Liver (tissue), 9 donors: ENCODE results near the gene CCT2. TPM values are rescaled to one million over a fixed set of nuclear protein-coding genes. Genes with fewer than 3 reads are reported as not detected.

ENCODE experiments used
- DNase-seq: peaks from one replicate; pipeline ENCODE4 v3.0.0-alpha.2; 2017; ENCODE audit warnings: low spot score
- H3K27ac ChIP-seq, 2 donors: one replicate each; pipeline ENCODE4 v1.7.0; 2013; ENCODE audit warnings: inconsistent platforms in 2 of 2, low read length in 2 of 2, control low read depth in 1 of 2, low read depth in 1 of 2, mild to moderate bottlenecking in 1 of 2
- H3K27me3 ChIP-seq, 4 donors: one replicate each; pipeline versions ENCODE4 v1.6.1 to v1.7.0; 2013; ENCODE audit warnings: low read length in 3 of 4, inconsistent platforms in 1 of 4, mild to moderate bottlenecking in 1 of 4, moderate library complexity in 1 of 4; ENCODE audit not compliant: control insufficient read depth in 4 of 4, insufficient read depth in 4 of 4
- H3K36me3 ChIP-seq, 4 donors: one replicate each; pipeline versions ENCODE4 v1.6.1 to v1.7.0; 2013; ENCODE audit warnings: low read length in 3 of 4, mild to moderate bottlenecking in 3 of 4, low read depth in 1 of 4, moderate library complexity in 1 of 4; ENCODE audit not compliant: control insufficient read depth in 4 of 4, insufficient read depth in 3 of 4
- H3K4me1 ChIP-seq, 4 donors: one replicate each; pipeline versions ENCODE4 v1.6.1 to v1.7.0; 2013; ENCODE audit warnings: low read length in 3 of 4, mild to moderate bottlenecking in 3 of 4, moderate library complexity in 1 of 4; ENCODE audit not compliant: control insufficient read depth in 4 of 4, insufficient read depth in 4 of 4
- H3K4me3 ChIP-seq, 3 donors: one replicate each; pipeline versions ENCODE4 v1.6.1 to v1.7.0; 2013; ENCODE audit warnings: low read length in 3 of 3, control low read depth in 1 of 3, low read depth in 1 of 3, mild to moderate bottlenecking in 1 of 3
- H3K9ac ChIP-seq, 2 donors: one replicate each; pipeline ENCODE4 v1.7.0; 2013; ENCODE audit warnings: low read length in 2 of 2, mild to moderate bottlenecking in 2 of 2, moderate library complexity in 2 of 2, control low read depth in 1 of 2, low read depth in 1 of 2
- H3K9me3 ChIP-seq, 4 donors: one replicate each; pipeline versions ENCODE4 v1.6.1 to v1.7.0; 2013; ENCODE audit warnings: low read length in 3 of 4; ENCODE audit not compliant: control insufficient read depth in 4 of 4
- ATF3 ChIP-seq: IDR thresholded peaks from 2 replicates; pipeline ENCODE4 v1.6.1; 2016; ENCODE audit warnings: antibody characterized with exemption
- EGR1 ChIP-seq, 2 donors: IDR thresholded peaks; 2 replicates each; pipeline ENCODE4 v1.6.1; 2016 to 2018; ENCODE audit warnings: antibody characterized with exemption in 2 of 2, low read depth in 2 of 2
- FOXA1 ChIP-seq: IDR thresholded peaks from 2 replicates; pipeline ENCODE4 v1.6.1; 2016; ENCODE audit warnings: antibody characterized with exemption
- FOXA2 ChIP-seq: IDR thresholded peaks from 2 replicates; pipeline ENCODE4 v1.6.1; 2016; ENCODE audit warnings: antibody characterized with exemption
- GABPA ChIP-seq, 2 donors: IDR thresholded peaks in 1 of 2; conservative IDR thresholded peaks in 1 of 2; 2 replicates each; pipeline ENCODE4 v1.6.1; 2016; ENCODE audit warnings: antibody characterized with exemption in 2 of 2, mild to moderate bottlenecking in 1 of 2, moderate library complexity in 1 of 2
- HNF4A ChIP-seq, 2 donors: conservative IDR thresholded peaks; 2 replicates each; pipeline ENCODE4 v1.6.1; 2016; ENCODE audit warnings: antibody characterized with exemption in 2 of 2, mild to moderate bottlenecking in 2 of 2
- HNF4G ChIP-seq: IDR thresholded peaks from 2 replicates; pipeline ENCODE4 v1.6.1; 2016; ENCODE audit warnings: antibody characterized with exemption
- JUND ChIP-seq, 2 donors: IDR thresholded peaks; 2 replicates each; pipeline ENCODE4 v1.6.1; 2016; ENCODE audit warnings: antibody characterized with exemption in 2 of 2
- NR2F2 ChIP-seq: IDR thresholded peaks from 2 replicates; pipeline ENCODE4 v1.6.1; 2016; ENCODE audit warnings: antibody characterized with exemption
- RAD21 ChIP-seq, 2 donors: IDR thresholded peaks; 2 replicates each; pipeline ENCODE4 v1.6.1; 2016; ENCODE audit warnings: antibody characterized with exemption in 2 of 2, mild to moderate bottlenecking in 2 of 2
- RXRA ChIP-seq, 2 donors: IDR thresholded peaks; 2 replicates each; pipeline ENCODE4 v1.6.1; 2017 to 2018; ENCODE audit warnings: antibody characterized with exemption in 2 of 2, mild to moderate bottlenecking in 1 of 2
- SP1 ChIP-seq: IDR thresholded peaks from 2 replicates; pipeline ENCODE4 v1.6.1; 2018; ENCODE audit warnings: antibody characterized with exemption, mild to moderate bottlenecking
- TAF1 ChIP-seq: conservative IDR thresholded peaks from 2 replicates; pipeline ENCODE4 v1.6.1; 2016; ENCODE audit warnings: antibody characterized with exemption, mild to moderate bottlenecking
- YY1 ChIP-seq: IDR thresholded peaks from 2 replicates; pipeline ENCODE4 v1.6.1; 2016; ENCODE audit warnings: antibody characterized with exemption, mild to moderate bottlenecking
- WGBS: extraction: QIAGEN DNeasy Blood & Tissue Kit; methylation state at CpG from one replicate; pipeline ENCODE4 v1.1.7; 2013; 5-methylcytosine and 5-hydroxymethylcytosine counted together
- polyA plus RNA-seq, 2 donors: library from polyadenylated mRNA; stranded (reverse) in 1 of 2; unstranded in 1 of 2; fragments of 200-250 nt in 1 of 2; fragments of >200 nt in 1 of 2; fragmentation: Nextera tagmentation in 1 of 2; extraction: Ambion mirVana in 1 of 2; gene quantifications; one replicate each; pipeline versions ENCODE4 v1.2.1 to v1.2.3, GENCODE V29; 2013 to 2015
- total RNA-seq, 2 donors: library from RNA; depleted of rRNA; stranded (reverse); fragments of >200 nt; gene quantifications; one replicate each; pipeline ENCODE4 v1.2.3, GENCODE V29; 2014
- TF ChIP-seq, protein P1 (sequence below): IDR thresholded peaks from 2 replicates; pipeline ENCODE4 v1.6.1; 2016; ENCODE audit warnings: antibody characterized with exemption
- TF ChIP-seq, protein P2 (sequence below): IDR thresholded peaks from 2 replicates; pipeline ENCODE4 v1.6.1; 2016; ENCODE audit warnings: antibody characterized with exemption
- TF ChIP-seq, protein P3 (sequence below): IDR thresholded peaks from 2 replicates; pipeline ENCODE4 v1.6.1; 2016; ENCODE audit warnings: antibody characterized with exemption, mild to moderate bottlenecking
- TF ChIP-seq, protein P4 (sequence below): fragments of 150-350 bp; IDR thresholded peaks from 2 replicates; pipeline ENCODE4 v1.5.1; 2017; ENCODE audit warnings: improper control_type of control experiment, low read depth, low read length; ENCODE audit not compliant: missing input control
- donor health status: healthy.
- donor health status: healthy.
- donor health status: healthy.
- donor health status: healthy.
- donor health status: healthy.

CCT2 gene
- total and polyA plus RNA-seq, 4 donors = 43.6 to 145 (median 80.6) TPM

DNA sequence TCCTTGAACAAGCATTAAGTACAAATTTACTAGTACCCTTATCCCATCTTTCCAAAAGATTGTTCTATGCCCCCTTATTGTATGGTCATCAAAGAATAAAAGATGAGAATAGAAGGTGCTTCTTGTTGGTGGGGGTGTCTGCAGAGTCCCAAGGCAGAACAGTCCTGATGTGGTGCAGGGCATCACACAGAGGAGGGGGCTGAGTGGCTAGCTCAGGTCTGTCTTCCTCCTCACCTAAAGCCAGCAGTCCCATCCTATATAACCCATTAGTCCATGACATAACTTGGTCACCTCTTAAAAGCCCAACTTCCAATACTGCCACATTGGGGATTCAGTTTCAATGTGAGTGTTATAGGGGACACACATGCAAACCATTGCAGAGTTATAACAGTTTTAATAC, 15.5 kb downstream of the CCT2 start:
- Histone ChIP-seq H3K9ac (no peak overlapping the region), H3K4me3 (no peak overlapping the region)

GRCh38 chr12:69601962-69602685, 16.9 kb downstream of the CCT2 start:
- no peaks in the 10 kb centered on the region for H3K27me3 ChIP-seq
- peaks cover 0 to 5% (median 1%) of the 10 kb centered on the region in 4 donors for H3K4me1 ChIP-seq
- H3K27ac ChIP-seq = no peak overlapping the region
- no peak overlapping the region for H3K9ac ChIP-seq
- no peaks in the 10 kb centered on the region for H3K9me3 ChIP-seq
- TF ChIP-seq JUND (IDR thresholded peaks at IDR 0.05) (no peak), FOXA1 (no peak)
- WGBS = 96% methylated on average over 6 of the region's 6 CpGs
- no peak overlapping the region for H3K4me3 ChIP-seq
- H3K36me3 ChIP-seq = peaks cover 10 to 56% (median 49%) of the 10 kb centered on the region in 4 donors
- DNase-seq = no peak

More for the DNA sequence above, 15.5 kb downstream of the CCT2 start:
- Histone ChIP-seq H3K36me3 (peaks cover 13 to 62% (median 55%) of the 10 kb centered on the region in 4 donors), H3K4me1 (peaks cover 0 to 5% (median 1%) of the 10 kb centered on the region in 4 donors), H3K9me3 (no peaks in the 10 kb centered on the region), H3K27me3 (no peaks in the 10 kb centered on the region), H3K27ac (no peak overlapping the region)
- TF ChIP-seq TAF1 (no peak), RAD21 (IDR thresholded peaks at IDR 0.05) (no peak)
- TF ChIP-seq, protein P1, sequence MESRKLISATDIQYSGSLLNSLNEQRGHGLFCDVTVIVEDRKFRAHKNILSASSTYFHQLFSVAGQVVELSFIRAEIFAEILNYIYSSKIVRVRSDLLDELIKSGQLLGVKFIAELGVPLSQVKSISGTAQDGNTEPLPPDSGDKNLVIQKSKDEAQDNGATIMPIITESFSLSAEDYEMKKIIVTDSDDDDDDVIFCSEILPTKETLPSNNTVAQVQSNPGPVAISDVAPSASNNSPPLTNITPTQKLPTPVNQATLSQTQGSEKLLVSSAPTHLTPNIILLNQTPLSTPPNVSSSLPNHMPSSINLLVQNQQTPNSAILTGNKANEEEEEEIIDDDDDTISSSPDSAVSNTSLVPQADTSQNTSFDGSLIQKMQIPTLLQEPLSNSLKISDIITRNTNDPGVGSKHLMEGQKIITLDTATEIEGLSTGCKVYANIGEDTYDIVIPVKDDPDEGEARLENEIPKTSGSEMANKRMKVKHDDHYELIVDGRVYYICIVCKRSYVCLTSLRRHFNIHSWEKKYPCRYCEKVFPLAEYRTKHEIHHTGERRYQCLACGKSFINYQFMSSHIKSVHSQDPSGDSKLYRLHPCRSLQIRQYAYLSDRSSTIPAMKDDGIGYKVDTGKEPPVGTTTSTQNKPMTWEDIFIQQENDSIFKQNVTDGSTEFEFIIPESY = no peak
- DNase-seq = no peak

GRCh38 chr12:69602954-69603353, 17.7 kb downstream of the CCT2 start:
- no peak overlapping the region for H3K27ac ChIP-seq
- H3K4me1 ChIP-seq = peaks cover 0 to 4% (median 1%) of the 10 kb centered on the region in 4 donors
- H3K27me3 ChIP-seq = no peaks in the 10 kb centered on the region
- no peaks in the 10 kb centered on the region for H3K9me3 ChIP-seq
- DNase-seq = no peak
- TF ChIP-seq EGR1 (IDR thresholded peaks at IDR 0.05; ENCODE audit: low read depth in 2 of 2) (no peak), NR2F2 (no peak), GABPA (IDR thresholded peaks at IDR 0.05 in 1 of 2, conservative IDR thresholded peaks at IDR 0.05 in 1 of 2) (no peak), HNF4A (conservative IDR thresholded peaks at IDR 0.05) (no peak), RXRA (IDR thresholded peaks at IDR 0.05) (no peak), TAF1 (no peak), FOXA1 (no peak), ATF3 (no peak), RAD21 (IDR thresholded peaks at IDR 0.05) (no peak), FOXA2 (no peak), JUND (IDR thresholded peaks at IDR 0.05) (no peak), SP1 (no peak), YY1 (no peak), HNF4G (no peak)
- TF ChIP-seq, protein P2, sequence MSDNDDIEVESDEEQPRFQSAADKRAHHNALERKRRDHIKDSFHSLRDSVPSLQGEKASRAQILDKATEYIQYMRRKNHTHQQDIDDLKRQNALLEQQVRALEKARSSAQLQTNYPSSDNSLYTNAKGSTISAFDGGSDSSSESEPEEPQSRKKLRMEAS = no peak
- TF ChIP-seq, protein P1 = no peak
- TF ChIP-seq, protein P3, sequence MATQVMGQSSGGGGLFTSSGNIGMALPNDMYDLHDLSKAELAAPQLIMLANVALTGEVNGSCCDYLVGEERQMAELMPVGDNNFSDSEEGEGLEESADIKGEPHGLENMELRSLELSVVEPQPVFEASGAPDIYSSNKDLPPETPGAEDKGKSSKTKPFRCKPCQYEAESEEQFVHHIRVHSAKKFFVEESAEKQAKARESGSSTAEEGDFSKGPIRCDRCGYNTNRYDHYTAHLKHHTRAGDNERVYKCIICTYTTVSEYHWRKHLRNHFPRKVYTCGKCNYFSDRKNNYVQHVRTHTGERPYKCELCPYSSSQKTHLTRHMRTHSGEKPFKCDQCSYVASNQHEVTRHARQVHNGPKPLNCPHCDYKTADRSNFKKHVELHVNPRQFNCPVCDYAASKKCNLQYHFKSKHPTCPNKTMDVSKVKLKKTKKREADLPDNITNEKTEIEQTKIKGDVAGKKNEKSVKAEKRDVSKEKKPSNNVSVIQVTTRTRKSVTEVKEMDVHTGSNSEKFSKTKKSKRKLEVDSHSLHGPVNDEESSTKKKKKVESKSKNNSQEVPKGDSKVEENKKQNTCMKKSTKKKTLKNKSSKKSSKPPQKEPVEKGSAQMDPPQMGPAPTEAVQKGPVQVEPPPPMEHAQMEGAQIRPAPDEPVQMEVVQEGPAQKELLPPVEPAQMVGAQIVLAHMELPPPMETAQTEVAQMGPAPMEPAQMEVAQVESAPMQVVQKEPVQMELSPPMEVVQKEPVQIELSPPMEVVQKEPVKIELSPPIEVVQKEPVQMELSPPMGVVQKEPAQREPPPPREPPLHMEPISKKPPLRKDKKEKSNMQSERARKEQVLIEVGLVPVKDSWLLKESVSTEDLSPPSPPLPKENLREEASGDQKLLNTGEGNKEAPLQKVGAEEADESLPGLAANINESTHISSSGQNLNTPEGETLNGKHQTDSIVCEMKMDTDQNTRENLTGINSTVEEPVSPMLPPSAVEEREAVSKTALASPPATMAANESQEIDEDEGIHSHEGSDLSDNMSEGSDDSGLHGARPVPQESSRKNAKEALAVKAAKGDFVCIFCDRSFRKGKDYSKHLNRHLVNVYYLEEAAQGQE = no peak
- TF ChIP-seq, protein P4, sequence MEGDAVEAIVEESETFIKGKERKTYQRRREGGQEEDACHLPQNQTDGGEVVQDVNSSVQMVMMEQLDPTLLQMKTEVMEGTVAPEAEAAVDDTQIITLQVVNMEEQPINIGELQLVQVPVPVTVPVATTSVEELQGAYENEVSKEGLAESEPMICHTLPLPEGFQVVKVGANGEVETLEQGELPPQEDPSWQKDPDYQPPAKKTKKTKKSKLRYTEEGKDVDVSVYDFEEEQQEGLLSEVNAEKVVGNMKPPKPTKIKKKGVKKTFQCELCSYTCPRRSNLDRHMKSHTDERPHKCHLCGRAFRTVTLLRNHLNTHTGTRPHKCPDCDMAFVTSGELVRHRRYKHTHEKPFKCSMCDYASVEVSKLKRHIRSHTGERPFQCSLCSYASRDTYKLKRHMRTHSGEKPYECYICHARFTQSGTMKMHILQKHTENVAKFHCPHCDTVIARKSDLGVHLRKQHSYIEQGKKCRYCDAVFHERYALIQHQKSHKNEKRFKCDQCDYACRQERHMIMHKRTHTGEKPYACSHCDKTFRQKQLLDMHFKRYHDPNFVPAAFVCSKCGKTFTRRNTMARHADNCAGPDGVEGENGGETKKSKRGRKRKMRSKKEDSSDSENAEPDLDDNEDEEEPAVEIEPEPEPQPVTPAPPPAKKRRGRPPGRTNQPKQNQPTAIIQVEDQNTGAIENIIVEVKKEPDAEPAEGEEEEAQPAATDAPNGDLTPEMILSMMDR = no peak
- H3K9ac ChIP-seq = no peak overlapping the region
- H3K4me3 ChIP-seq = no peak overlapping the region
- H3K36me3 ChIP-seq = peaks cover 8 to 48% (median 42%) of the 10 kb centered on the region in 4 donors
